ENCODE data around the gene ZNF22. TPM values are rescaled to one million over a fixed set of nuclear protein-coding genes. Genes with fewer than 3 reads are reported as not detected.

Gene ZNF22
- total RNA-seq (10 to 100 TPM; 19.4 to 38.0 (median 28.6) TPM), polyA plus RNA-seq (10 to 100 TPM; 25.5 to 27.4 TPM)
- long read RNA-seq, donor 1, transcript ZNF22-201 (2 exons, 2,551 nt), result major isoform, 68 of 79 reads
- long read RNA-seq, donor 1, partial matches to known transcripts, result 11 of 79 reads
- long read RNA-seq, donor 1, other reads (novel, unspliced or antisense), result 0 of 79 reads
- long read RNA-seq, donor 2, transcript ZNF22-201 (2 exons, 2,551 nt), result major isoform, 26 of 26 reads
- long read RNA-seq, donor 2, partial matches to known transcripts, result 0 of 26 reads
- long read RNA-seq, donor 2, other reads (novel, unspliced or antisense), result 0 of 26 reads
- long read RNA-seq, donor 3, transcript ZNF22-201 (2 exons, 2,551 nt), result major isoform, 110 of 116 reads
- long read RNA-seq, donor 3, partial matches to known transcripts, result 3 of 116 reads
- long read RNA-seq, donor 3, other reads (novel, unspliced or antisense), result 3 of 116 reads

DNA sequence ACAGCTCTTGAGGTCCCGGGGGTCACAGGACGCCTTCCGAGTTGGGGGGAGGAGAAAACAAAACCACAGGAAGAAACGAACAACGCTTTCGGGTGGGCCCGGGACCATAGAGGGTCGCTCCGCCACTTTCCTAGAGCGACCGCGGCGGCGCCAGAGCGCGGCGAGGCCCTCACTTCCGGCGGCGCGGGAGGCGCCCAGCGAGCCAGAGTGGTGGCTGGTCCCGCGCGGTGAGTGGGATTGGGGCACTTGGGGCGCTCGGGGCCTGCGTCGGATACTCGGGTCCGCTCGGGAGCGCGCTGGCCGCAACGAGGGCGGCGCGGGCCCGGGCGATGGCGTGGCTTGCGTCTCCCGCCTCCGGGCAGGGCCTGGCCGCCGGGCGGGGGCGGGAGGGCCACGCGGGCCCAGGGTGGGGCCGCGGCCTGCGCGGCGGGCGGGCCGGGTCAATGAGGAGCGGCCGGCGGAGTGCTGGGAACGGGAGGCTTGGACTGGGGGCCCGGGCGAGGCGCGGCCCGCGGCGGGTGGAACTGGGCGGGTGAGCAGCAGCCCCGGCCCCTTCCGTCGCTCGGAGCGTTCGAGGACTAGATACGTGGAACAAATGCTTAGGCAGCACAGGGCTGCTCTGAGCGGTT lies at the start of gene ZNF22:
Gene ZNF22 (plus strand): TSS at position 172 of the 629 bp plus-strand sequence. CDS start 2,446 bp downstream, outside the sequence.
- Histone ChIP-seq H3K4me3 (peak within 1 kb of the TSS; percentile 64), H3K27ac (peak within 1 kb of the TSS; percentile 70 to 75), H3K36me3 (no peaks in the 10 kb centered on the region), H3K27me3 (no peaks in the 10 kb centered on the region), H3K4me1 (ENCODE audit: insufficient read depth) (peaks cover 19% of the 10 kb centered on the region), H3K9me3 (no peaks in the 10 kb centered on the region)
- WGBS, 3 donors, result 1 to 2% (median 1%) methylated on average over 66 to 79 of the region's 79 CpGs
- TF ChIP-seq POLR2A (IDR thresholded peaks at IDR 0.05) (peak; percentile 65), EP300 (IDR thresholded peaks at IDR 0.05) (no peak)
- TF ChIP-seq, protein P1, sequence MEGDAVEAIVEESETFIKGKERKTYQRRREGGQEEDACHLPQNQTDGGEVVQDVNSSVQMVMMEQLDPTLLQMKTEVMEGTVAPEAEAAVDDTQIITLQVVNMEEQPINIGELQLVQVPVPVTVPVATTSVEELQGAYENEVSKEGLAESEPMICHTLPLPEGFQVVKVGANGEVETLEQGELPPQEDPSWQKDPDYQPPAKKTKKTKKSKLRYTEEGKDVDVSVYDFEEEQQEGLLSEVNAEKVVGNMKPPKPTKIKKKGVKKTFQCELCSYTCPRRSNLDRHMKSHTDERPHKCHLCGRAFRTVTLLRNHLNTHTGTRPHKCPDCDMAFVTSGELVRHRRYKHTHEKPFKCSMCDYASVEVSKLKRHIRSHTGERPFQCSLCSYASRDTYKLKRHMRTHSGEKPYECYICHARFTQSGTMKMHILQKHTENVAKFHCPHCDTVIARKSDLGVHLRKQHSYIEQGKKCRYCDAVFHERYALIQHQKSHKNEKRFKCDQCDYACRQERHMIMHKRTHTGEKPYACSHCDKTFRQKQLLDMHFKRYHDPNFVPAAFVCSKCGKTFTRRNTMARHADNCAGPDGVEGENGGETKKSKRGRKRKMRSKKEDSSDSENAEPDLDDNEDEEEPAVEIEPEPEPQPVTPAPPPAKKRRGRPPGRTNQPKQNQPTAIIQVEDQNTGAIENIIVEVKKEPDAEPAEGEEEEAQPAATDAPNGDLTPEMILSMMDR (IDR thresholded peaks at IDR 0.05), result peak in 2 of 3 donors; percentile 32 to 36
- DNase-seq, result peak; percentile 70 to 86 (median 79)
- intact Hi-C loops (cut with DNase I), result loop anchor here in 1 of 4 donors (10.0 kb wide), 1 partner anchor 66 kb away; no protein-coding TSS in a partner anchor

DNA sequence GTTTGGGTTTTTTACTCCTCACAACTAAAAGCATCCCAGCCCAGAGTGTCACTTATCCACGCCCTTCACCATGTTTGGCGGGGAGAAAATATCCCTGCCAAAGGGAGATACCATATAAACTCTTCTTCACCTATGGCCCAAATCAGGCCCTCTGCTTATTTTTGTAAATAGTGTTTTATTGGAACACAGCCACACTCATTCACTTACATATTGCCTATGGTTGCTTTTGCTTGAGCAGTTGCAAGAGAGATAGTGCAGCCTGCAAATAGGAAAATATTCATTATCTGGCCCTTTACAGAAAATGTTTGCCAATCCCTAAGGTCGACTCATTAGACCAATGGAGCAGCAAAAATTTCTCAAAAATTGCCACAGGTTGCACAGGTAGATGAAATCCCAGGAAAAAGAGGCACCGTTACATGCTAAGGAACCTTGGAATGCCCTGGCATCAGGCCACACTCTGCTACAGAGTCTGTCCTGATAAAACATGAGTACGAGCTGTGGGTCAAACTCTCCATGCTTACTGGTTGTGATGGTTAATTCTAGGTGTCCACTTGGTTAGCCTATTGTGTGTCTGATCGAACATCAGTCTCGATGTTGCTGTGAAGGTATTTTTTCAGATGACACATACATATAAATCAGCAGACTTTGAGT lies 49.0 kb upstream of the ZNF22 start:
- DNase-seq, result peak in 1 of 5 donors; percentile 4
- intact Hi-C loops (cut with DNase I), result no loop called here
- Histone ChIP-seq H3K4me3 (no peak overlapping the region), H3K36me3 (no peaks in the 10 kb centered on the region), H3K27ac (no peak overlapping the region), H3K4me1 (ENCODE audit: insufficient read depth) (peaks cover 2% of the 10 kb centered on the region), H3K27me3 (no peaks in the 10 kb centered on the region), H3K9me3 (no peaks in the 10 kb centered on the region)
- 47 to 59% (median 47%) methylated on average over 7 of the region's 7 CpGs for WGBS, 3 donors
- TF ChIP-seq POLR2A (IDR thresholded peaks at IDR 0.05), result no peak
- no peak for TF ChIP-seq EP300 (IDR thresholded peaks at IDR 0.05)
- TF ChIP-seq, protein P1 (IDR thresholded peaks at IDR 0.05), result no peak

DNA sequence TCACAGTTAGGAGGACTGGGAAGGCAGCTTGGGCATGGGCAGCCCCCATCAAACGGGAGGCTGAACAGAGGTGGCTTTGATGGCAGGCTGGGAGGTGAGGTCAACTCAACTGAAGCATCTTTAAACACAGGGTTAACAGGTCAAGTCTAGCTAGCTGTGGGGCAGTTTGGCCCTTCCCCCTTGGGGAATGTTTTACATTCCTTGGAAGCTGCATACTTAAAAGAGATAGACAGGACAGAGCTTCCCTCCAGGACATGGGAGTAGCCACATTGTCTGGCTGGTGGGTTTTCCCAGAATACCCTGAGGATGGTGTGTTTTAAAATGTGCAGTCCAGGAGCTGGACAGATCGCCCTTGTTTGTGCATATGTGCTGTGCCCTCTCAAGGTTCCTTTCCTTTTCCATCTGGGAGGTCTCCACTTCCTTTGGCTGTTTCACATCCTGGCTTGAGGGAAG lies 47.9 kb upstream of the ZNF22 start:
- peaks cover 2% of the 10 kb centered on the region for H3K4me1 ChIP-seq (ENCODE audit: insufficient read depth)
- 10 to 36% (median 18%) methylated on average over 2 of the region's 2 CpGs for WGBS, 3 donors
- H3K4me3 ChIP-seq, result no peak overlapping the region
- H3K36me3 ChIP-seq, result no peaks in the 10 kb centered on the region
- no peak overlapping the region for H3K27ac ChIP-seq
- DNase-seq, result peak in 1 of 5 donors; percentile 3
- H3K27me3 ChIP-seq, result no peaks in the 10 kb centered on the region
- TF ChIP-seq EP300 (IDR thresholded peaks at IDR 0.05) (no peak), POLR2A (IDR thresholded peaks at IDR 0.05) (no peak)
- TF ChIP-seq, protein P1 (IDR thresholded peaks at IDR 0.05), result no peak
- H3K9me3 ChIP-seq, result no peaks in the 10 kb centered on the region
- intact Hi-C loops (cut with DNase I), result no loop called here

DNA sequence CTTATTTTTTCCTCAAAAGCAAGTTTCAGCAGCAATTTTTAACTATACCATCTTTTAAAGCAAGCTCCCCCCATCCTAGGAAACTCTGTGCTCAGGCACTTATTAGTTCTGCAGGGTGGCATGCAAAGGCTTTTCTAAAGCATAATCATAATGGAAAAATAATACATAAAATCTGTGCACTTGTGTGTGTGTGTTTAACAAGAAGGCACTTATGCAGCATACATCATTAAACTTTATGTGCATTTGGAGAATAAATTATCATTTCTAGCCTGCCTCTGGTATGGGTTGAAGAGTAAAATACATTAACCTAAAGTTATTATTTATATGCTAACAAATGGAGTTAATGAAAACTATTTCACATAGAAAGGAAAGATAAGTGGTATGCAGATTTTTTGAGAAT lies 46.7 kb upstream of the ZNF22 start:
- TF ChIP-seq, protein P1 (IDR thresholded peaks at IDR 0.05), result no peak
- no peak for TF ChIP-seq EP300 (IDR thresholded peaks at IDR 0.05)
- no peak for TF ChIP-seq POLR2A (IDR thresholded peaks at IDR 0.05)
- intact Hi-C loops (cut with DNase I), result no loop called here
- no peaks in the 10 kb centered on the region for H3K36me3 ChIP-seq
- no peak for DNase-seq
- H3K27me3 ChIP-seq, result no peaks in the 10 kb centered on the region
- no peak overlapping the region for H3K27ac ChIP-seq
- H3K4me1 ChIP-seq (ENCODE audit: insufficient read depth), result peaks cover 7% of the 10 kb centered on the region
- H3K9me3 ChIP-seq, result no peaks in the 10 kb centered on the region
- H3K4me3 ChIP-seq, result no peak overlapping the region
